HL-60 (cell line): ENCODE data around the gene CNST.

Experiments used
- DNase-seq, 2 experiments: peaks; one replicate each; pipeline ENCODE4 v3.0.0-alpha.2; 2010 to 2020; ENCODE audit warnings: low read depth in 1 of 2, low spot score in 1 of 2
- H3K27ac ChIP-seq: fragments of 250-450 bp; sonication (Bioruptor Pico); replicated peaks from 2 replicates; pipeline ENCODE4 v1.5.1; 2020; ENCODE audit warnings: mild to moderate bottlenecking, moderate library complexity
- H3K27me3 ChIP-seq: fragments of 250-450 bp; sonication (Bioruptor Pico); 2 replicates; pipeline ENCODE4 v1.5.1; 2021; ENCODE audit warnings: mild to moderate bottlenecking, moderate library complexity; ENCODE audit not compliant: insufficient read depth, poor library complexity, severe bottlenecking
- H3K4me3 ChIP-seq: replicated peaks from 2 replicates; pipeline ENCODE4 v1.5.1; 2011; ENCODE audit warnings: mild to moderate bottlenecking, control low read depth, low read length; ENCODE audit not compliant: insufficient read depth
- CTCF ChIP-seq: IDR thresholded peaks from one replicate; pipeline ENCODE4 v1.5.1; 2011; ENCODE audit warnings: low read length, control low read depth, inconsistent platforms; ENCODE audit not compliant: insufficient read depth
- GABPA ChIP-seq: IDR thresholded peaks from 2 replicates; pipeline ENCODE4 v1.6.1; 2012; ENCODE audit warnings: low read depth
- POLR2AphosphoS5 ChIP-seq: IDR thresholded peaks from 2 replicates; pipeline ENCODE4 v1.6.1; 2012; ENCODE audit warnings: low read depth
- REST ChIP-seq: IDR thresholded peaks from 2 replicates; pipeline ENCODE4 v1.6.1; 2012; ENCODE audit warnings: low read depth; ENCODE audit not compliant: insufficient replicate concordance
- SPI1 ChIP-seq: IDR thresholded peaks from 2 replicates; pipeline ENCODE4 v1.6.1; 2012; ENCODE audit warnings: low read depth, mild to moderate bottlenecking, borderline replicate concordance

CNST gene

GRCh38 chr1:246658567-246658966 lies 92.3 kb downstream of the CNST start:
- no peak for TF ChIP-seq GABPA
- TF ChIP-seq POLR2AphosphoS5: no peak
- no peak for TF ChIP-seq REST
- no peak for TF ChIP-seq SPI1
- no peak for TF ChIP-seq CTCF
- DNase-seq: no peak
- no peak overlapping the region for H3K4me3 ChIP-seq
- no peak overlapping the region for H3K27ac ChIP-seq
- H3K27me3 ChIP-seq: no peaks in the 10 kb centered on the region

GRCh38 chr1:246659594-246660140 lies 93.4 kb downstream of the CNST start:
- no peak for TF ChIP-seq CTCF
- no peak for TF ChIP-seq POLR2AphosphoS5
- no peak for TF ChIP-seq REST
- TF ChIP-seq SPI1: no peak
- DNase-seq: no peak
- Histone ChIP-seq H3K4me3 (no peak overlapping the region), H3K27ac (no peak overlapping the region), H3K27me3 (no peaks in the 10 kb centered on the region)

- Histone ChIP-seq H3K27ac (no peak overlapping the region), H3K4me3 (no peak overlapping the region), H3K27me3 (no peaks in the 10 kb centered on the region)
- no peak for DNase-seq
- TF ChIP-seq CTCF (no peak), SPI1 (no peak), REST (no peak), GABPA (no peak), POLR2AphosphoS5 (no peak)
These were observed 95.2 kb downstream of the CNST start for GRCh38 chr1:246661451-246661850.
